H9 (cell line): Measurements from ENCODE around the gene SIRPD. TPM values are rescaled to one million over a fixed set of nuclear protein-coding genes. Genes with fewer than 3 reads are reported as not detected.

ENCODE experiments used
- DNase-seq: peaks from one replicate; pipeline ENCODE4 v3.0.0-alpha.2; 2017
- H2AFZ ChIP-seq: one replicate; pipeline ENCODE4 v1.6.1; 2013; ENCODE audit warnings: mild to moderate bottlenecking, low read length, control low read depth, moderate library complexity
- H2AK5ac ChIP-seq: 2 replicates; pipeline ENCODE4 v1.6.1; 2013; ENCODE audit warnings: low read length, control low read depth, mixed read lengths; ENCODE audit not compliant: insufficient read length
- H2BK120ac ChIP-seq: one replicate; pipeline ENCODE4 v1.6.1; 2013; ENCODE audit warnings: low read depth, mild to moderate bottlenecking, low read length, control low read depth, inconsistent platforms; ENCODE audit not compliant: poor library complexity, severe bottlenecking
- H2BK12ac ChIP-seq: 2 replicates; pipeline ENCODE4 v1.6.1; 2013; ENCODE audit warnings: low read length, control low read depth, mixed read lengths, low read depth; ENCODE audit not compliant: insufficient read length
- H2BK15ac ChIP-seq: 2 replicates; pipeline ENCODE4 v1.6.1; 2013; ENCODE audit warnings: low read depth, low read length, control low read depth
- H2BK20ac ChIP-seq: one replicate; pipeline ENCODE4 v1.6.1; 2013; ENCODE audit warnings: low read depth, mild to moderate bottlenecking, low read length, control low read depth, inconsistent platforms; ENCODE audit not compliant: poor library complexity, severe bottlenecking
- H2BK5ac ChIP-seq: 2 replicates; pipeline ENCODE4 v1.6.1; 2013; ENCODE audit warnings: low read length, control low read depth, mixed read lengths; ENCODE audit not compliant: insufficient read length
- H3K14ac ChIP-seq: 2 replicates; pipeline ENCODE4 v1.6.1; 2013; ENCODE audit warnings: low read length, control low read depth; ENCODE audit not compliant: insufficient read depth
- H3K18ac ChIP-seq: 2 replicates; pipeline ENCODE4 v1.6.1; 2013; ENCODE audit warnings: low read depth, mild to moderate bottlenecking, mixed read lengths, low read length, control low read depth; ENCODE audit not compliant: insufficient read length
- H3K23ac ChIP-seq: 2 replicates; pipeline ENCODE4 v1.6.1; 2013; ENCODE audit warnings: low read length, control low read depth, mixed read lengths, low read depth; ENCODE audit not compliant: insufficient read length
- H3K23me2 ChIP-seq: 2 replicates; pipeline ENCODE4 v1.6.1; 2013; ENCODE audit warnings: low read depth, mild to moderate bottlenecking, mixed read lengths, low read length, control low read depth; ENCODE audit not compliant: insufficient read length, poor library complexity, severe bottlenecking
- H3K27ac ChIP-seq: 2 replicates; pipeline ENCODE4 v1.5.1; 2013; ENCODE audit warnings: low read length, control low read depth, mixed read lengths, low read depth; ENCODE audit not compliant: insufficient read length
- H3K27me3 ChIP-seq: 2 replicates; pipeline ENCODE4 v1.6.1; 2013; ENCODE audit warnings: low read length, control low read depth, inconsistent platforms; ENCODE audit not compliant: insufficient read depth
- H3K4ac ChIP-seq: 2 replicates; pipeline ENCODE4 v1.6.1; 2013; ENCODE audit warnings: low read depth, mild to moderate bottlenecking, control low read depth, inconsistent platforms, low read length, moderate library complexity
- H3K4me1 ChIP-seq: 2 replicates; pipeline ENCODE4 v1.6.1; 2013; ENCODE audit warnings: low read length, control low read depth, inconsistent platforms; ENCODE audit not compliant: insufficient read depth
- H3K4me2 ChIP-seq: 2 replicates; pipeline ENCODE4 v1.6.1; 2013; ENCODE audit warnings: low read length, control low read depth, mixed read lengths; ENCODE audit not compliant: insufficient read length, insufficient read depth
- H3K56ac ChIP-seq: 2 replicates; pipeline ENCODE4 v1.6.1; 2013; ENCODE audit warnings: low read depth, mild to moderate bottlenecking, mixed read lengths, low read length, control low read depth; ENCODE audit not compliant: insufficient read length
- H3K79me1 ChIP-seq: 2 replicates; pipeline ENCODE4 v1.6.1; 2013; ENCODE audit warnings: low read depth, mild to moderate bottlenecking, moderate library complexity, low read length, control low read depth, inconsistent platforms; ENCODE audit not compliant: insufficient read depth, poor library complexity, severe bottlenecking
- H3K79me2 ChIP-seq: 2 replicates; pipeline ENCODE4 v1.6.1; 2013; ENCODE audit warnings: low read length, control low read depth, inconsistent platforms; ENCODE audit not compliant: insufficient read depth
- H3K9ac ChIP-seq: 2 replicates; pipeline ENCODE4 v1.6.1; 2013; ENCODE audit warnings: low read length, control low read depth, mixed read lengths; ENCODE audit not compliant: insufficient read length; ENCODE audit errors: extremely low read depth
- H3K9me3 ChIP-seq: one replicate; pipeline ENCODE4 v1.6.1; 2013; ENCODE audit warnings: low read depth, low read length, inconsistent platforms; ENCODE audit not compliant: control insufficient read depth
- H3T11ph ChIP-seq: one replicate; pipeline ENCODE4 v1.6.1; 2013; ENCODE audit warnings: mild to moderate bottlenecking, low read length, control low read depth, inconsistent platforms
- H4K20me1 ChIP-seq: one replicate; pipeline ENCODE4 v1.6.1; 2013; ENCODE audit not compliant: control insufficient read depth, insufficient read length, insufficient read depth
- H4K5ac ChIP-seq: 2 replicates; pipeline ENCODE4 v1.6.1; 2013; ENCODE audit warnings: low read depth, mild to moderate bottlenecking, mixed read lengths, low read length, control low read depth; ENCODE audit not compliant: insufficient read length
- H4K8ac ChIP-seq: replicated peaks from 2 replicates; pipeline ENCODE4 v1.6.1; 2013; ENCODE audit warnings: low read length, control low read depth, mixed read lengths, low read depth; ENCODE audit not compliant: insufficient read length
- H4K91ac ChIP-seq: 2 replicates; pipeline ENCODE4 v1.6.1; 2013; ENCODE audit warnings: low read depth, mild to moderate bottlenecking, moderate library complexity, mixed read lengths, low read length, control low read depth; ENCODE audit not compliant: insufficient read length
- H3K27ac Mint-ChIP-seq, 3 experiments: 2 replicates in 2 of 3; 3 replicates in 1 of 3; pipeline ENCODE4 v1.8.0; 2020 to 2021; ENCODE audit warnings: mixed read lengths in 3 of 3, mild to moderate bottlenecking in 1 of 3, moderate library complexity in 1 of 3
- H3K27me3 Mint-ChIP-seq: 2 replicates; pipeline ENCODE4 v1.8.0; 2021; ENCODE audit warnings: low read depth, mild to moderate bottlenecking, moderate library complexity, mixed read lengths
- H3K36me3 Mint-ChIP-seq, 3 experiments: 2 replicates in 2 of 3; 3 replicates in 1 of 3; pipeline ENCODE4 v1.8.0; 2020 to 2021; ENCODE audit warnings: low read depth in 3 of 3, mixed read lengths in 3 of 3; ENCODE audit not compliant: insufficient read depth in 1 of 3
- H3K4me1 Mint-ChIP-seq, 2 experiments: 2 replicates each; pipeline ENCODE4 v1.8.0; 2020; ENCODE audit warnings: mixed read lengths in 2 of 2
- H3K4me3 Mint-ChIP-seq, 2 experiments: 2 replicates in 1 of 2; 3 replicates in 1 of 2; pipeline ENCODE4 v1.8.0; 2020 to 2021; ENCODE audit warnings: mild to moderate bottlenecking in 2 of 2, mixed read lengths in 2 of 2, moderate library complexity in 1 of 2
- H3K9me3 Mint-ChIP-seq, 2 experiments: 2 replicates in 1 of 2; 3 replicates in 1 of 2; pipeline ENCODE4 v1.8.0; 2020; ENCODE audit warnings: mild to moderate bottlenecking in 2 of 2, mixed read lengths in 2 of 2, moderate library complexity in 1 of 2
- WGBS: extraction: QIAGEN DNeasy Blood & Tissue Kit; methylation state at CpG from one replicate; pipeline ENCODE4 v1.1.7; 2013; ENCODE audit warnings: missing lambda C conversion rate, low lambda C conversion rate, mixed read lengths; ENCODE audit not compliant: insufficient read length; ENCODE audit errors: extremely low coverage; 5-methylcytosine and 5-hydroxymethylcytosine counted together
- total RNA-seq: library from RNA; stranded (reverse); gene quantifications from 2 replicates; pipeline ENCODE4 v1.2.1, GENCODE V29; 2021
- TF ChIP-seq, protein P1 (sequence below): fragments of 200-600 bp; sonication (generic); conservative IDR thresholded peaks from 3 replicates; pipeline ENCODE4 v1.8.0; 2021; ENCODE audit warnings: antibody characterized with exemption, mild to moderate bottlenecking

The SIRPD gene
- total RNA-seq, 1 experiment from 2014 or later: not detected

DNA sequence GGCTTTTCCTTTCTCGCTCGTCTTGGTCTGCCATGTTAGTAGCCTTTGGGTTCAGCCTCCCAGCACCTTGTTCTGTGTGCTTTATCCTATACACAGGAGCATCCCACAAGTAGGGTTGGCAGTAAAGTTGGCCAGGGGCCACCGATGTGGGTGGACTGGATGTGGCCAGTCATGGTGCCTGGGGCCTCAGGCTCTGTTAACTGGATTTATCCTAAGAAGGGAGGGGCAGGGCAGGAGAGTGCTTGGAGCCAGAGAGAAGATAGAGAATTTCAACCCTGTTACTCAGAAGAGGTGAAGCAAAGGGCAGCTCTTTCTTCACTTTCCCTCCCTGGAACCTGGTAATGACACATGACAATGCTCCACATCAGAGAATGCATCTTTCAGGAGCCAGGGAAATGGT is 52.1 kb downstream of the SIRPD start:
- Histone ChIP-seq H3K4me1 (no peaks in the 10 kb centered on the region), H3K27me3 (no peaks in the 10 kb centered on the region), H2BK120ac (no peak overlapping the region), H3K56ac (no peak overlapping the region), H2AK5ac (no peak overlapping the region), H2BK5ac (no peak overlapping the region), H3K79me2 (no peaks in the 10 kb centered on the region), H4K20me1 (no peaks in the 10 kb centered on the region), H3K4ac (no peak overlapping the region), H3K4me2 (no peak overlapping the region), H3K9ac (no peak overlapping the region), H4K91ac (no peak overlapping the region), H3K9me3 (no peaks in the 10 kb centered on the region), H2BK15ac (no peak overlapping the region), H4K5ac (no peak overlapping the region), H2BK20ac (no peak overlapping the region), H3K79me1 (no peaks in the 10 kb centered on the region), H3K27ac (no peak overlapping the region), H3K18ac (no peak overlapping the region), H3T11ph (no peak overlapping the region), H4K8ac (no peak overlapping the region), H3K23me2 (no peaks in the 10 kb centered on the region), H2AFZ (no peak overlapping the region), H3K14ac (no peak overlapping the region), H3K23ac (no peak overlapping the region), H2BK12ac (no peak overlapping the region)
- Mint-ChIP-seq H3K27ac (no peak overlapping the region), H3K4me3 (no peak overlapping the region), H3K27me3 (peaks cover 15% of the 10 kb centered on the region), H3K4me1 (peaks cover 17 to 24% of the 10 kb centered on the region in 2 experiments), H3K9me3 (peaks cover 11 to 12% of the 10 kb centered on the region in 2 experiments), H3K36me3 (peaks cover 0 to 12% (median 3%) of the 10 kb centered on the region in 3 experiments; a peak in 3 of 7 replicates)
- no CpG with 5 or more reads among the region's 3 CpGs for WGBS
- no peak for DNase-seq
- TF ChIP-seq, protein P1, sequence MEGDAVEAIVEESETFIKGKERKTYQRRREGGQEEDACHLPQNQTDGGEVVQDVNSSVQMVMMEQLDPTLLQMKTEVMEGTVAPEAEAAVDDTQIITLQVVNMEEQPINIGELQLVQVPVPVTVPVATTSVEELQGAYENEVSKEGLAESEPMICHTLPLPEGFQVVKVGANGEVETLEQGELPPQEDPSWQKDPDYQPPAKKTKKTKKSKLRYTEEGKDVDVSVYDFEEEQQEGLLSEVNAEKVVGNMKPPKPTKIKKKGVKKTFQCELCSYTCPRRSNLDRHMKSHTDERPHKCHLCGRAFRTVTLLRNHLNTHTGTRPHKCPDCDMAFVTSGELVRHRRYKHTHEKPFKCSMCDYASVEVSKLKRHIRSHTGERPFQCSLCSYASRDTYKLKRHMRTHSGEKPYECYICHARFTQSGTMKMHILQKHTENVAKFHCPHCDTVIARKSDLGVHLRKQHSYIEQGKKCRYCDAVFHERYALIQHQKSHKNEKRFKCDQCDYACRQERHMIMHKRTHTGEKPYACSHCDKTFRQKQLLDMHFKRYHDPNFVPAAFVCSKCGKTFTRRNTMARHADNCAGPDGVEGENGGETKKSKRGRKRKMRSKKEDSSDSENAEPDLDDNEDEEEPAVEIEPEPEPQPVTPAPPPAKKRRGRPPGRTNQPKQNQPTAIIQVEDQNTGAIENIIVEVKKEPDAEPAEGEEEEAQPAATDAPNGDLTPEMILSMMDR: no peak
